A673 (cell line): ENCODE measurements around the gene MRPS5.

ENCODE experiments used
- EZH2 ChIP-seq: fragments of 200-600 bp; sonication (generic); IDR thresholded peaks from 2 replicates; pipeline ENCODE4 v1.6.1; 2017; ENCODE audit warnings: borderline replicate concordance, low read depth, mild to moderate bottlenecking, mixed read lengths, antibody characterized with exemption, low read length; ENCODE audit not compliant: poor library complexity, severe bottlenecking
- TF ChIP-seq, protein P1 (sequence below): fragments of 300-800, 200-600 bp; sonication (generic); conservative IDR thresholded peaks from 2 replicates; pipeline ENCODE4 v1.5.1; 2017; ENCODE audit warnings: low read depth, mild to moderate bottlenecking, antibody characterized with exemption, low read length, moderate library complexity, mixed read lengths

DNA sequence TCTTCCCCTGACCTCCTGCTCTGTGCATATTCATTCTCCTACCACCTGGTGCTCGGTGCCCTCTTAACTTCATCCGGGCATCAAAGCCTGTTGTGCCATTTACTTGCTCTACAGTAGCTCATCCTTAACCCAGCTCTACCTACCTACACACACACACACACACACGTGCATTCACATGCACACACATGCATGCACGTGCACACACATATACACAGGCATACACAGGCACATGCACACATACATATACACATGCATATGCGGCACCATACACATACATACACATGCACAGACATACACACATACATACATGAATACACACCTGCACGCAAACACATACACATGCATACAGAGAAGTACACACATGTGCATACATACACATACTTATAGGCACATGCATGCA, 81.6 kb downstream of the MRPS5 start:
- TF ChIP-seq, protein P1, sequence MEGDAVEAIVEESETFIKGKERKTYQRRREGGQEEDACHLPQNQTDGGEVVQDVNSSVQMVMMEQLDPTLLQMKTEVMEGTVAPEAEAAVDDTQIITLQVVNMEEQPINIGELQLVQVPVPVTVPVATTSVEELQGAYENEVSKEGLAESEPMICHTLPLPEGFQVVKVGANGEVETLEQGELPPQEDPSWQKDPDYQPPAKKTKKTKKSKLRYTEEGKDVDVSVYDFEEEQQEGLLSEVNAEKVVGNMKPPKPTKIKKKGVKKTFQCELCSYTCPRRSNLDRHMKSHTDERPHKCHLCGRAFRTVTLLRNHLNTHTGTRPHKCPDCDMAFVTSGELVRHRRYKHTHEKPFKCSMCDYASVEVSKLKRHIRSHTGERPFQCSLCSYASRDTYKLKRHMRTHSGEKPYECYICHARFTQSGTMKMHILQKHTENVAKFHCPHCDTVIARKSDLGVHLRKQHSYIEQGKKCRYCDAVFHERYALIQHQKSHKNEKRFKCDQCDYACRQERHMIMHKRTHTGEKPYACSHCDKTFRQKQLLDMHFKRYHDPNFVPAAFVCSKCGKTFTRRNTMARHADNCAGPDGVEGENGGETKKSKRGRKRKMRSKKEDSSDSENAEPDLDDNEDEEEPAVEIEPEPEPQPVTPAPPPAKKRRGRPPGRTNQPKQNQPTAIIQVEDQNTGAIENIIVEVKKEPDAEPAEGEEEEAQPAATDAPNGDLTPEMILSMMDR: no peak
- no peak for TF ChIP-seq EZH2
